ENCODE measurements around the gene STAT5B.
"Not testable (repeated sequence)": the region's sequence is repeated elsewhere in the genome, so short reads cannot be mapped to it uniquely, and the experiment has no call there.

Gene STAT5B

GRCh38 chr17:42268236-42268635 lies 8.0 kb downstream of the STAT5B start:
- DNase-seq, result no peak

GRCh38 chr17:42266918-42267766 lies 9.0 kb downstream of the STAT5B start:
- no peak for DNase-seq

GRCh38 chr17:42266462-42266861 lies 9.7 kb downstream of the STAT5B start:
- DNase-seq, result no peak

GRCh38 chr17:42264366-42264765 lies 11.8 kb downstream of the STAT5B start:
- not testable (repeated sequence) for DNase-seq

- DNase-seq, result no peak
These were observed 15.9 kb downstream of the STAT5B start for GRCh38 chr17:42260318-42260717.

GRCh38 chr17:42255445-42255844 lies 20.7 kb downstream of the STAT5B start:
- no peak for DNase-seq

GRCh38 chr17:42253578-42253977 lies 22.6 kb downstream of the STAT5B start:
- no peak for DNase-seq

- DNase-seq, result no peak
These were observed 23.3 kb downstream of the STAT5B start for GRCh38 chr17:42252597-42253550.

GRCh38 chr17:42251115-42251514 lies 25.1 kb downstream of the STAT5B start:
- no peak for DNase-seq

GRCh38 chr17:42249681-42250446 lies 26.3 kb downstream of the STAT5B start:
- DNase-seq, result no peak

- DNase-seq, result peak in 54 of 56 donors; percentile 8 to 89 (median 73)
These were observed 27.6 kb downstream of the STAT5B start for GRCh38 chr17:42248351-42249179.

GRCh38 chr17:42247734-42248133 lies 28.5 kb downstream of the STAT5B start:
- no peak for DNase-seq

GRCh38 chr17:42246515-42246914 lies 29.7 kb downstream of the STAT5B start:
- no peak for DNase-seq

GRCh38 chr17:42245183-42245582 lies 31.0 kb downstream of the STAT5B start:
- not testable (repeated sequence) for DNase-seq

- DNase-seq, result not testable (repeated sequence)
These were observed 32.1 kb downstream of the STAT5B start for GRCh38 chr17:42244116-42244515.

- DNase-seq, result no peak
These were observed 32.7 kb downstream of the STAT5B start for GRCh38 chr17:42243493-42243982.

GRCh38 chr17:42241871-42242270 lies 34.3 kb downstream of the STAT5B start:
- no peak for DNase-seq

- not testable (repeated sequence) for DNase-seq
These were observed 35.3 kb downstream of the STAT5B start for GRCh38 chr17:42240863-42241262.

- no peak for DNase-seq
These were observed 36.0 kb downstream of the STAT5B start for GRCh38 chr17:42240201-42240600.

GRCh38 chr17:42239576-42239975 lies 36.6 kb downstream of the STAT5B start:
- not testable (repeated sequence) for DNase-seq

Measured in nucleus accumbens (tissue), 56 donors.